HG02943 (cell line): ENCODE results near the gene HIBADH.
"Not testable (repeated sequence)": the region's sequence is repeated elsewhere in the genome, so short reads cannot be mapped to it uniquely, and the experiment has no call there.

ENCODE experiments used
- ATAC-seq: cut with Tn5 transposase; IDR thresholded peaks from one replicate; pipeline ENCODE4 v1.9.1; 2021; ENCODE audit warnings: mild to moderate bottlenecking, low read depth, moderate library complexity; ENCODE audit not compliant: unreplicated experiment

HIBADH gene

GRCh38 chr7:27515933-27516332 is 146.8 kb downstream of the HIBADH start:
- no peak for ATAC-seq

GRCh38 chr7:27514861-27515260 is 147.8 kb downstream of the HIBADH start:
- ATAC-seq: no peak

GRCh38 chr7:27513885-27514284 is 148.8 kb downstream of the HIBADH start:
- no peak for ATAC-seq

- ATAC-seq: not testable (repeated sequence)
Observed at GRCh38 chr7:27511370-27511769, 151.3 kb downstream of the HIBADH start.

- ATAC-seq: no peak
Observed at GRCh38 chr7:27510541-27510940, 152.1 kb downstream of the HIBADH start.

- ATAC-seq: not testable (repeated sequence)
Observed at GRCh38 chr7:27501879-27502278, 160.8 kb downstream of the HIBADH start.

- no peak for ATAC-seq
Observed at GRCh38 chr7:27501001-27501400, 161.7 kb downstream of the HIBADH start.

- ATAC-seq: no peak
Observed at GRCh38 chr7:27492224-27492623, 170.5 kb downstream of the HIBADH start.

- ATAC-seq: no peak
Observed at GRCh38 chr7:27491534-27491933, 171.1 kb downstream of the HIBADH start.

GRCh38 chr7:27487509-27487908 is 175.2 kb downstream of the HIBADH start:
- no peak for ATAC-seq

GRCh38 chr7:27484451-27484850 is 178.2 kb downstream of the HIBADH start:
- ATAC-seq: no peak

- no peak for ATAC-seq
Observed at GRCh38 chr7:27482219-27482618, 180.5 kb downstream of the HIBADH start.

GRCh38 chr7:27478556-27478955 is 184.1 kb downstream of the HIBADH start:
- ATAC-seq: no peak

- no peak for ATAC-seq
Observed at GRCh38 chr7:27478084-27478483, 184.6 kb downstream of the HIBADH start.

- no peak for ATAC-seq
Observed at GRCh38 chr7:27476493-27476892, 186.2 kb downstream of the HIBADH start.
